Tibial nerve (tissue), 4 donors: Measurements from ENCODE around the gene HOXB8.

Source experiments
- CTCF ChIP-seq, 5 experiments: fragments of 200-600 bp in 3 of 5; fragments of 450-650 bp in 2 of 5; sonication (generic) in 3 of 5; IDR thresholded peaks; one replicate each; pipeline ENCODE4 v1.5.1; 2016 to 2019; ENCODE audit warnings: antibody characterized with exemption in 5 of 5, mild to moderate bottlenecking in 3 of 5, moderate library complexity in 2 of 5
- EP300 ChIP-seq, 2 donors: sonication (generic); formaldehyde crosslinking; IDR thresholded peaks; one replicate each; pipeline ENCODE4 v1.6.1; 2017; ENCODE audit warnings: antibody characterized with exemption in 2 of 2, mild to moderate bottlenecking in 1 of 2
- POLR2A ChIP-seq, 2 donors: fragments of 450-650 bp; IDR thresholded peaks; one replicate each; pipeline ENCODE4 v1.6.1; 2017; ENCODE audit warnings: antibody characterized with exemption in 2 of 2, mild to moderate bottlenecking in 2 of 2, moderate library complexity in 2 of 2

- TF ChIP-seq CTCF (IDR thresholded peaks at IDR 0.05) (no peak), POLR2A (IDR thresholded peaks at IDR 0.05) (no peak), EP300 (IDR thresholded peaks at IDR 0.05) (no peak)
These were observed 30.6 kb upstream of the HOXB8 start for GRCh38 chr17:48645639-48646182.
